NCI-H226 (cell line): ENCODE measurements around the gene ACSS1.
A peak's percentile ranks its signal among the peaks of the same experiment; 100 is the strongest.

Experiments used
- DNase-seq: peaks from one replicate; pipeline ENCODE4 v3.0.0-alpha.2; 2015

Gene ACSS1

DNA sequence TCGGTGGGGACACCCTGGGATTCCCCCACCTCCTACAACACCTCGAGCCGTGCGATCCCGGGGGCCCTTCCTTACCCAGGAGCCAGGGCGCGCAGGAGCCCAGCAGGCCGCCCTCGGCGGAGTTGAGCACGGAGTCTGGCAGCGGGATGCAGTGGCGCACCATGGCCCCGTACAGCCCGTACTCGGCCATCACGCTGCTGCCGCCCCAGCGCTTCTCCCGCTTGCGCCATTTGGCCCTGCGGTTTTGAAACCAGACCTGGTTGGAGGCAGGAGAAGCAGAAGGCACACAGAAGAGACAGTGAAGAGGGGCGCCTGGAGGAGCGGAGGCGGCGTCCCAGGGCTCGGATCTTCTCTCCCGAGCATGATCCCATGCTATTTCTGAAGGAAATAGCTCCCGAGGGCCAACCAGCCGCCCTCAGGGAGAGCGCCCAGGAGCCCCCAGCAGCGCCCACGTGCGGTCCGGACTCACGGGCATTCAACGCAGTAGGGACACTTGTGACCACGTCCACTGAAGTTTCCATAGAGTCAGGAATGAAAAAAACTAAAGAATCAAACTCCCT is 19.8 kb upstream of the ACSS1 start:
- no peak for DNase-seq

GRCh38 chr20:25076731-25077609 is 19.0 kb upstream of the ACSS1 start:
- peak; percentile 70 for DNase-seq

DNA sequence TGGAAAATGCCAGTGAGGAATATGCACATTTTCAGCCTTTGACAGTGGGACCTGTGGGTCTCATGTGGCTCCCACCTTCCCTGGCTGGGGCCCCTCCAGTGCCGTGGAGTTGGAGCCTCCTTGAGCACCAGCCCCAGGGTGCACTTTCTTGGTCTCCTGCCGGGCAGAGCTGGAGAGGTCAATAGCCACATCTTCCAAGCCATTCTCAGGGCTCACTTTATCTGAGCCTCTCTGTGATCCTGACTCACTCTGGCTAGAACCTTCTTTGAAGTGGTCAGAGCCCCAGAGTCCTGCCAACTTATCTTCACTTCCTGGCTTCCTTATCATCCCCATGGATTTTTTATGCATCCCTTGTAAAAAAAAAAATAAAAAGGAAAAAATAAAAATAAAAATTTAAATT is 18.3 kb upstream of the ACSS1 start:
- DNase-seq, result peak; percentile 91

GRCh38 chr20:25073544-25073943 is 15.6 kb upstream of the ACSS1 start:
- no peak for DNase-seq

DNA sequence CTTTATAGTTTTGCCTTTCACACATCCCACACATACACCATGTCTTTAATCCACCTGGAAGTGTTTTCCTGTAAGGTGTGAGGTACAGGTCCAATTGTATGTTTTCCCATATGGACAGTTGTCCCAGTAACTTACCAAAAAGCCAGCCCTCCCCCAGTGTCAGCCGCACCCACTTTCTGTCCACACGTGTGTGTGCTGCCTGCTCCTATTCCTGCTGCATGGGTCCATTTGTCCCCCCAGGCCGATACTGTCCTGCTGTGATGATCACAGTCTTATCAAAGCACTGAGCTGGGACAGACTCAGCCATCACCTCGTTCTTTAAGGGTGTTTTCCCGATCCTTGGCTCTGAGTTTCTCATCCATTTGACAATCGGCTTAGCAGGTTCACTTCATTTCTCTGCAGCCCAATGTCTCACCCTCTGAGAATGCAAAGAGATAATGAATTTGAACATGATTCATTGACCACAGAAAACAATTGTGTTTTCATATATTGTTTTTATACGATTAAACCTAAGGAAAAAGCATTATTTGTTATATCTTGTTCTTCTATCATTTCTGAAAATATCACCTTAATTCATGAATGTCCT is 14.4 kb upstream of the ACSS1 start:
- DNase-seq, result peak; percentile 76

- DNase-seq, result no peak
Measured at GRCh38 chr20:25071734-25072133, 13.8 kb upstream of the ACSS1 start.

GRCh38 chr20:25070821-25071473 is 13.0 kb upstream of the ACSS1 start:
- DNase-seq, result no peak

GRCh38 chr20:25067102-25067987 is 9.4 kb upstream of the ACSS1 start:
- DNase-seq, result no peak

DNA sequence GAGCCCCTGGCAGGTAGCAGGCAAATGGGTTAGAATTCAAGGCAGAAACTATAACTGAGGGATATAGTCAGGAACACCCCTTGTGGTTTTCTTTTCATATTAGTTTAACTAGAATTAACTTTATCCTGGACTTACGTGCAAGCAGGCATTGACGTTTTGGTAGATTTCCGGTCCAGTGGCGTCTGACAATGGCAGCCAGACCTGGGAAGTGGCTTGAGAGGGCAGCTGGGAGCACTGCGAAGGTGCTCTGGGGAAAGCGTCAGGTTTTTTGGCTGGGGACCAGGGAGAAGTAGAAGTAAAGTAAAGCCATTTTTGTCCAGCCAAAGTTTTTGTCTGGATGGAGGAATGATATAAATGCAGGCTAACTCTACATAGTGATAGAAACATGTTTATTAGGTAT is 8.4 kb upstream of the ACSS1 start:
- DNase-seq, result no peak

DNA sequence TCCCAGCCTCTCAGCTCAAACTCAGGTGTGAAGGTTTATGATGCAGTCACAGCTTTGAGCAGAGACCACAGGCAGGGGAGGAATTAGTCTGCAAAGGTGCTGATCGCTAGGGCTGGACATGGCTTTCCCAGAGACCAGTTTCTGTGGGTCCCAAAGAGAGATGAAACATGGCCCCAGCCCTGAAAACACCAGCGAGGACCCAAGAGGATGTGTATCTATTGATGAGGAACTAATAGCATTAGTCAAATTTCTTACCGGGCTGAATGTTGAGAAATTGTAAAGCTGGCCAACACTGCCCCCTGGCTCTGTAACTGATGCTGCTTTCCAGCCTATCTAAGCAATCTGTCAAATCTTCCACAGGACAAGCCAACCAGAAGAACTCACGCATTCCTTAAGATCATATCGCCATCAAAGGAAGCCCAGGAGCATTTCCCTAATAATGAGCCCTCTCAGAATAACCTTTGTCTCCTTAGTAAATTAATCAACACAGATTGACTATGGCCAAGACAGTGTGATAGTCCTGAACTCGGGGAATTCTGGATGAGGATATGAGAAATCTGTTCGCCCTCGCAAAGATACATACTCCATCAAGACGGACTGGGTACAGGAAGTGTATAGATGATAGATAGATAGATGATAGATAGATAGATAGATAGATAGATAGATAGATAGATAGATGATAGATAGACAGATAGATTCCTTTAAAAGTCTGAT is 7.8 kb upstream of the ACSS1 start:
- DNase-seq, result no peak

- no peak for DNase-seq
Measured at GRCh38 chr20:25065072-25065624, 7.2 kb upstream of the ACSS1 start.

- no peak for DNase-seq
Measured at GRCh38 chr20:25064561-25065071, 6.7 kb upstream of the ACSS1 start.

DNA sequence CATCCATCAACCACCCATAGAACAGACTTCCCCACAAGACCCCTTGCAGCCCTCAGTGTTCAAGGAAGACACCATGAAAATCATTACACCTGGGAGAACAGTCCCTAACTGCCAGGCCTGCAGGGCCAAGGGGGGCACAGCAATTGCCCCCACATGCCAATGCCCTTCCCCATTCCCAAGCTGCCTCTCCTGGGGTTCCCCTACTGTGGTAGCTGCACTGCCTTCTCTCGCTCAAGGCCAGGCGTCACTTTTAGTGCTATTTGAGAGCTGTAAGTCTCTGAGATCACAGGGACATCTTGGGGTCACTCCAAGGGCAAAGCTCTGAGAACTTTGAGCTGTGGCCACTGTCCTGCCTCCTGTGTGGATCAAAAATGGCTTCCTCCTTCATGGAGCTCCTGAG is 6.0 kb upstream of the ACSS1 start:
- DNase-seq, result no peak

DNA sequence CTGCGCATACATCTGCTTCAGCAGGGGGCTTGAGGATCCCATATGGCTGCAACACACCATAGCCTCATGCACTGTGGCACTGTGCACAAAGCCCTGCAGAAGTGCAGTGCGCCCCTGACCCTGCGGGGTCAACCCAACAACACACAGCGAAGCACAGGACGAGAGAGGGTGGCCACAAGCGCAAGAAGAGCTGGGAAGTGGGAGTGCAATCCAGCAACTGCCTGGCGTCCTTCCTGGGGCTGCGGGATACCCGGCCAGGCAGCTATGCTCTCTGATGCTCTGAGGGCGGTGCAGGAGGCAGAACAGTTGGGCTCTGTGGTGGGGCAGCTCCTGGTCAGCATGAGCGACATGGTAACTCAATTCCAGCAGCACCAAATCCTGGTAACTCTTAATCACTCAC is 5.6 kb upstream of the ACSS1 start:
- DNase-seq, result no peak

DNA sequence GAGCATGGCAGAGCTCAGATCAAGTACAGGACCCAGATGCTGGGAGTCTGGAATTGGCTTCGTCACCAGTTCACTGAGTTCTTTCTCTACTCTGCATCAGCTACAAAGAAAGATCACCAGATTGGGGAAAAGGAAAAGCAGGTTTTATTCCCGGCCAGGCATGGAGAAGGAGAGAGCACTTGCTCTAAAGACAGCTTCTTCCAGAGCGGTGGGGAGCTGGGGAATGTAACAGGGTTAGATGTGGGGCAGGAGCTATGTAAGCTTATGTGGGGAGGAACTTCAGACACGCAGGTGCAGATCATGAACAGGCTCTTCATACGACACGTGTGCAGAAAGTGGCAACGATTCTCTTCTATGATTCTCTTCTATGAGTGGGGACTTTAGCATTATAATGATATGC is 4.9 kb upstream of the ACSS1 start:
- DNase-seq, result no peak

DNA sequence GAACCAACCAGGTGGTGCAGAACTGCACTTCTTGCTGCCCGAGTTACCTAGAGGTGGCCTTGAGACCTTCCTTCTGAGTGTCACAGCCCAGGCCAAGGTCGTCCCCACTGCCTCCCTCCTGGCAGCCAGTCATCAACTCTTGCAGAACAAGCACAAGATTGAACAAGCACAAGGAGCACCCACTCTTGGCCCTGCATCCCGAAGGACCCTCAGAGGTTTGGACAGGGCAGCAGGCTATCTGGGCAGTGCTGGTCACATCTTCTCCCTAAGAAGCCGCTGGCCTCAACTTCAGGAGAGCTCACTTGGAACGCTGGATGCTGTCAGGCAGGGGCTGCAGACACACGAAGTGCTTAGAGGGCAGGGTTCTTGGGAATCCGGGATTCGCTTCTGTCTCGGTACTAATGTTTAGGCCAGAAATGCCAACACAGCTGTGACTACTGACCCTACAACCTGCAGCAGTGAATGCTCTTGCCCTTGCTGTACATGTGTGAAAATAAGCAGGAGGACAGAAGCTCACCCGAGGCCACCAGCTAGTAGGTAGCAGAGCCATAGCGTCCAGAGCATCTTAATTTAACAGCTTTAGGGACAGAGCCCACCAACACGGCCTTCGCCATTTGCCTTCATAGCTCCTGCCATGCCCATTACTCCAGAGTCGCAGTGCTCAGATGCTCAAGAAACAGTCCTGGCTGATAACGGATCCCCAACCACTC is 4.0 kb upstream of the ACSS1 start:
- no peak for DNase-seq

- no peak for DNase-seq
Measured at GRCh38 chr20:25061103-25061799, 3.3 kb upstream of the ACSS1 start.

GRCh38 chr20:25059866-25060465 is 2.0 kb upstream of the ACSS1 start:
- DNase-seq, result no peak
